Ovary (tissue), 9 donors: ENCODE results near the gene SHISA2. TPM values are rescaled to one million over a fixed set of nuclear protein-coding genes. Genes with fewer than 3 reads are reported as not detected.
A peak's percentile ranks its signal among the peaks of the same experiment; 100 is the strongest.

Experiments used
- DNase-seq, 5 donors: peaks; one replicate each; pipeline ENCODE4 v3.0.0-alpha.2; 2019 to 2020
- H3K27ac ChIP-seq, 2 donors: fragments of 200-600 bp; one replicate each; pipeline versions ENCODE4 v1.5.1 to v1.8.0; 2019 to 2022
- H3K27me3 ChIP-seq: fragments of 200-600 bp; one replicate; pipeline ENCODE4 v1.8.0; 2022
- H3K36me3 ChIP-seq: fragments of 200-600 bp; sonication (generic); one replicate; pipeline ENCODE4 v1.5.1; 2019
- H3K4me1 ChIP-seq: one replicate; pipeline ENCODE4 v1.8.1; 2013; ENCODE audit warnings: mild to moderate bottlenecking, moderate library complexity; ENCODE audit not compliant: insufficient read depth
- H3K4me3 ChIP-seq: fragments of 200-600 bp; sonication (generic); one replicate; pipeline ENCODE4 v1.5.1; 2017
- H3K9me3 ChIP-seq, 2 donors: fragments of 200-600 bp in 1 of 2; sonication (generic) in 1 of 2; one replicate each; pipeline versions ENCODE4 v1.5.1 to v1.8.1; 2013 to 2019; ENCODE audit warnings: mild to moderate bottlenecking in 1 of 2, moderate library complexity in 1 of 2
- EP300 ChIP-seq: sonication (generic); formaldehyde crosslinking; IDR thresholded peaks from one replicate; pipeline ENCODE4 v1.6.1; 2017; ENCODE audit warnings: antibody characterized with exemption
- POLR2A ChIP-seq: fragments of 450-650 bp; IDR thresholded peaks from one replicate; pipeline ENCODE4 v1.6.1; 2017; ENCODE audit warnings: antibody characterized with exemption, mild to moderate bottlenecking, moderate library complexity
- WGBS, 3 donors: extraction: QIAGEN DNeasy Blood & Tissue Kit in 1 of 3; methylation state at CpG; one replicate each; pipeline versions ENCODE4 v1.1.5 to v1.1.7; 2013 to 2017; 5-methylcytosine and 5-hydroxymethylcytosine counted together
- intact Hi-C, 4 donors: fragments of 100-400 bp; cut with DNase I; formaldehyde crosslinking; loops; one replicate each; pipeline versions ENCODE4 v1.11.0 to v1.15.1; 2022 to 2023
- polyA plus RNA-seq, 2 donors: library from polyadenylated mRNA; stranded (reverse); fragments of 200-250 nt in 1 of 2; fragments of 350-450 nt in 1 of 2; fragmentation: Illumina TruSeq in 1 of 2; extraction: RNeasy Lipid Tissue Mini Kit (QIAGEN cat#74804) in 1 of 2; gene quantifications; one replicate each; pipeline ENCODE4 v1.2.3, GENCODE V29; 2013 to 2014
- total RNA-seq, 7 donors: library from RNA; depleted of rRNA in 2 of 7; stranded (reverse); fragments of >200 nt in 2 of 7; fragmentation: NEBNext Ultra II Directional in 3 of 7; extraction: Animal tissue kit (Norgen Biotek cat#: 25700) in 3 of 7; gene quantifications; one replicate each; pipeline versions ENCODE4 v1.1.0 to v1.2.4, GENCODE V29; 2016 to 2023
- TF ChIP-seq, protein P1 (sequence below), 3 donors: fragments of 450-650 bp in 2 of 3; fragments of 200-600 bp in 1 of 3; IDR thresholded peaks; one replicate each; pipeline versions ENCODE4 v1.5.1 to v1.8.0; 2016 to 2022; ENCODE audit warnings: antibody characterized with exemption in 3 of 3, mild to moderate bottlenecking in 1 of 3
- donor health status: DM: no; HTN: no; CAD: no; lungs with moderate emphysema.
- donor health status: DM: no; HTN: no; CAD: no.
- donor health status: Bipolar disorder and iron deficiency.
- donor health status: DM: yes; HTN: yes; CAD: no.
- donor health status: DM: no; HTN: no; CAD: no.
- donor health status: DM: yes; HTN: yes; CAD: no.

Gene SHISA2
- total and polyA plus RNA-seq, 9 donors, result 0.18 to 2.1 (median 0.64) TPM; not detected in 1

DNA sequence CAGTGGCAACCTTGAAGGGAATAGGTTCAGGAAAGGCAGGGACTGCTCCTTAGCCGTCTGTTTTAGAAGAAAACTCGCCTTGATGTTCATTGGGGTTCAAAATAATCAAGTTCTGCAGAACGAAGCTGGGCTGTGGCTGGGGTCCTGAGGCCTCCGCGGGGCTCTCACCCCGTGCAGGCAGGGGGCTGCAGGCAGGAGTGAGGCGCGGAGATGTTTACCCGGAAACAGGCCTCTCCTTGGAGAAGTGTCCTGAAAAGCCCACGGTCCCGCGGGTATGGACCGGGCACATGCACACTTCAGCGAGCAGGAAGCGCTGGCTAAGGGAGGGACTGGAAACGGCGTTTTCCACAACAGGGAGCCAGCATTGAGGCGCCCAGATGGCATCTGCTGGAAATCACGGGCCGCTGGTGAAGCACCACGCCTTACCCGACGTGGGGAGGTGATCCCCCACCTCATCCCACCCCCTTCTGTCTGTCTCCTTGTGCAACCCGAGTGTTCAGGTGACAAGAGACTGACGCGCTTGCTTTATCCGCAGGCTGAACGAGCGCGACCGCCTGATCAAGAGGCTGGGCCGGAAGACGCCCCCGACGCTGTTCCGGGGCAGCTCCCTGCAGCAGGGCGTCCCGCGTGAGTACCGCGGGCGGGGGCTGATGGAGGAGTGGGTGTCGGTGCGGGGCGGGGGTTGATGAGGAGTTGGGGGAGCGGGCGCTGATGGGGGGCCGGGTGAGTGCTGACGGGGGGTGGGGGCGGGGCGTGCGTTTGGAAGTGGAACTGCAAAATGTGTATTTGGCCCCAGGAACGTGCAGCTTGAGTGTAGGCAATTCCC lies 39.6 kb downstream of the SHISA2 start:
- no peak overlapping the region for H3K4me3 ChIP-seq
- 32 to 45% (median 33%) methylated on average over 51 to 53 of the region's 53 CpGs for WGBS, 3 donors
- intact Hi-C loops, result loop anchor here in 1 of 4 donors (2.0 kb wide), 1 partner anchor 29 kb away; no protein-coding TSS in a partner anchor
- no peak overlapping the region for H3K27ac ChIP-seq
- H3K9me3 ChIP-seq, result no peaks in the 10 kb centered on the region
- H3K27me3 ChIP-seq, result no peaks in the 10 kb centered on the region
- no peaks in the 10 kb centered on the region for H3K4me1 ChIP-seq
- TF ChIP-seq, protein P1, sequence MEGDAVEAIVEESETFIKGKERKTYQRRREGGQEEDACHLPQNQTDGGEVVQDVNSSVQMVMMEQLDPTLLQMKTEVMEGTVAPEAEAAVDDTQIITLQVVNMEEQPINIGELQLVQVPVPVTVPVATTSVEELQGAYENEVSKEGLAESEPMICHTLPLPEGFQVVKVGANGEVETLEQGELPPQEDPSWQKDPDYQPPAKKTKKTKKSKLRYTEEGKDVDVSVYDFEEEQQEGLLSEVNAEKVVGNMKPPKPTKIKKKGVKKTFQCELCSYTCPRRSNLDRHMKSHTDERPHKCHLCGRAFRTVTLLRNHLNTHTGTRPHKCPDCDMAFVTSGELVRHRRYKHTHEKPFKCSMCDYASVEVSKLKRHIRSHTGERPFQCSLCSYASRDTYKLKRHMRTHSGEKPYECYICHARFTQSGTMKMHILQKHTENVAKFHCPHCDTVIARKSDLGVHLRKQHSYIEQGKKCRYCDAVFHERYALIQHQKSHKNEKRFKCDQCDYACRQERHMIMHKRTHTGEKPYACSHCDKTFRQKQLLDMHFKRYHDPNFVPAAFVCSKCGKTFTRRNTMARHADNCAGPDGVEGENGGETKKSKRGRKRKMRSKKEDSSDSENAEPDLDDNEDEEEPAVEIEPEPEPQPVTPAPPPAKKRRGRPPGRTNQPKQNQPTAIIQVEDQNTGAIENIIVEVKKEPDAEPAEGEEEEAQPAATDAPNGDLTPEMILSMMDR (IDR thresholded peaks at IDR 0.05), result no peak
- TF ChIP-seq POLR2A (no peak), EP300 (no peak)
- no peaks in the 10 kb centered on the region for H3K36me3 ChIP-seq
- DNase-seq, result peak in 1 of 5 donors; percentile 31

DNA sequence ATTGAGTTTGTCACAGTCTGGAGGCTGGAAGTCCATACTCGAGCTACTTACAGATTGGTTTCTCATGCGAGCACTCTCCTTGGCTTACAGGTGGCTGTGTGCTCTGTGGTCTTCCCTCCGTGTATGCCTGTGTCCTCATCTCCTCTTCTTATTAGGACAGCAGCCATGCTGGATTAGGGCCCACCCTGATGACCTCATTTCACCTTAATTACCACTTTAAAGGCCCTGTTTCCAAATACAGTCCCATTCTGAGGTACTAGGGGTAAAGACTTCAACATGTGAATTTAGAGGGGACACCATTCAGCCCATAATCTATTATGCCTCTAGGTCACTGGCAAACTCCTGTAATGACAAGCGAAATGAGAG lies 40.6 kb downstream of the SHISA2 start:
- intact Hi-C loops, result loop anchor here in 1 of 4 donors (2.0 kb wide), 1 partner anchor 28 kb away; no protein-coding TSS in a partner anchor
- 90 to 92% (median 91%) methylated on average over 4 of the region's 4 CpGs for WGBS, 3 donors

GRCh38 chr13:26010487-26011207 lies 41.2 kb downstream of the SHISA2 start:
- Histone ChIP-seq H3K36me3 (no peaks in the 10 kb centered on the region), H3K9me3 (no peaks in the 10 kb centered on the region), H3K27ac (no peak overlapping the region), H3K4me3 (no peak overlapping the region), H3K27me3 (no peaks in the 10 kb centered on the region), H3K4me1 (no peaks in the 10 kb centered on the region)
- TF ChIP-seq EP300, result no peak
- TF ChIP-seq, protein P1 (IDR thresholded peaks at IDR 0.05), result no peak
- 68 to 74% (median 72%) methylated on average over 13 of the region's 13 CpGs for WGBS, 3 donors
- no peak for DNase-seq
- intact Hi-C loops, result loop anchor here in 1 of 4 donors (2.0 kb wide), 1 partner anchor 28 kb away; no protein-coding TSS in a partner anchor

More for the DNA sequence above, 40.6 kb downstream of the SHISA2 start:
- no peak overlapping the region for H3K4me3 ChIP-seq
- no peaks in the 10 kb centered on the region for H3K27me3 ChIP-seq
- H3K4me1 ChIP-seq, result no peaks in the 10 kb centered on the region
- H3K27ac ChIP-seq, result no peak overlapping the region
- TF ChIP-seq POLR2A (no peak), EP300 (no peak)
- TF ChIP-seq, protein P1 (IDR thresholded peaks at IDR 0.05), result no peak
- H3K9me3 ChIP-seq, result no peaks in the 10 kb centered on the region
- H3K36me3 ChIP-seq, result no peaks in the 10 kb centered on the region
- DNase-seq, result no peak

GRCh38 chr13:26007261-26008125 lies 44.3 kb downstream of the SHISA2 start:
- H3K36me3 ChIP-seq, result no peaks in the 10 kb centered on the region
- no peak overlapping the region for H3K4me3 ChIP-seq
- no peak overlapping the region for H3K27ac ChIP-seq
- no peaks in the 10 kb centered on the region for H3K4me1 ChIP-seq
- H3K27me3 ChIP-seq, result no peaks in the 10 kb centered on the region
- no peaks in the 10 kb centered on the region for H3K9me3 ChIP-seq
- intact Hi-C loops, result no loop called here
- no peak for TF ChIP-seq EP300
- TF ChIP-seq POLR2A, result no peak
- TF ChIP-seq, protein P1 (IDR thresholded peaks at IDR 0.05), result no peak
- no peak for DNase-seq
- 64 to 79% (median 68%) methylated on average over 1 of the region's 1 CpG for WGBS, 3 donors
